Heart left ventricle (tissue), 13 donors: ENCODE data around the gene DCPS.

Source experiments
- POLR2A ChIP-seq, 2 donors: fragments of 450-650 bp; IDR thresholded peaks; one replicate each; pipeline ENCODE4 v1.6.1; 2017; ENCODE audit warnings: antibody characterized with exemption in 2 of 2, mild to moderate bottlenecking in 2 of 2, moderate library complexity in 2 of 2
- TF ChIP-seq, protein P1 (sequence below), 12 donors: fragments of 200-600 bp; sonication (generic) in 4 of 12; IDR thresholded peaks; one replicate each; pipeline versions ENCODE4 v1.5.0 to v1.8.0; 2018 to 2022; ENCODE audit warnings: antibody characterized with exemption in 12 of 12, mild to moderate bottlenecking in 5 of 12
- donor health status: ischemic (EF 13 %, LVEDD 7.1; RV severe dilation, severe dysfunction).
- donor health status: DM: no; HTN: yes; CAD: no.
- donor health status: DM: no; HTN: no; CAD: no.
- donor health status: ischemic (EF 25% LVEDD 6.9; RV normal size, moderate dysfunction).
- donor health status: ischemic (EF 25% LVEDD 5.7; RV mildly dilated, moderate dysfunction).
- donor health status: ischemic (EF 35%, LVEDD 5.7; RV mildly dilated, moderate dysfunction).
- donor health status: nonischemic (EF 11% LVEDD 7.7; RV severe dilation, severe dysfunction).
- donor health status: DM: yes; HTN: yes; CAD: no.
- donor health status: PGD.
- donor health status: ischemic (EF 29% LVEDD 5.4; RV normal size, mild dysfunction).
- donor health status: nonischemic (EF 23%, LVEDD 6.1; RV moderate dilation, normal function).

GRCh38 chr11:126263489-126263888 lies 40.4 kb upstream of the DCPS start:
- TF ChIP-seq, protein P1, sequence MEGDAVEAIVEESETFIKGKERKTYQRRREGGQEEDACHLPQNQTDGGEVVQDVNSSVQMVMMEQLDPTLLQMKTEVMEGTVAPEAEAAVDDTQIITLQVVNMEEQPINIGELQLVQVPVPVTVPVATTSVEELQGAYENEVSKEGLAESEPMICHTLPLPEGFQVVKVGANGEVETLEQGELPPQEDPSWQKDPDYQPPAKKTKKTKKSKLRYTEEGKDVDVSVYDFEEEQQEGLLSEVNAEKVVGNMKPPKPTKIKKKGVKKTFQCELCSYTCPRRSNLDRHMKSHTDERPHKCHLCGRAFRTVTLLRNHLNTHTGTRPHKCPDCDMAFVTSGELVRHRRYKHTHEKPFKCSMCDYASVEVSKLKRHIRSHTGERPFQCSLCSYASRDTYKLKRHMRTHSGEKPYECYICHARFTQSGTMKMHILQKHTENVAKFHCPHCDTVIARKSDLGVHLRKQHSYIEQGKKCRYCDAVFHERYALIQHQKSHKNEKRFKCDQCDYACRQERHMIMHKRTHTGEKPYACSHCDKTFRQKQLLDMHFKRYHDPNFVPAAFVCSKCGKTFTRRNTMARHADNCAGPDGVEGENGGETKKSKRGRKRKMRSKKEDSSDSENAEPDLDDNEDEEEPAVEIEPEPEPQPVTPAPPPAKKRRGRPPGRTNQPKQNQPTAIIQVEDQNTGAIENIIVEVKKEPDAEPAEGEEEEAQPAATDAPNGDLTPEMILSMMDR (IDR thresholded peaks at IDR 0.05) = no peak
- no peak for TF ChIP-seq POLR2A (IDR thresholded peaks at IDR 0.05)
